Measurements from ENCODE around the gene USP36.
"Not testable (repeated sequence)": the region's sequence is repeated elsewhere in the genome, so short reads cannot be mapped to it uniquely, and the experiment has no call there.

Gene USP36

DNA sequence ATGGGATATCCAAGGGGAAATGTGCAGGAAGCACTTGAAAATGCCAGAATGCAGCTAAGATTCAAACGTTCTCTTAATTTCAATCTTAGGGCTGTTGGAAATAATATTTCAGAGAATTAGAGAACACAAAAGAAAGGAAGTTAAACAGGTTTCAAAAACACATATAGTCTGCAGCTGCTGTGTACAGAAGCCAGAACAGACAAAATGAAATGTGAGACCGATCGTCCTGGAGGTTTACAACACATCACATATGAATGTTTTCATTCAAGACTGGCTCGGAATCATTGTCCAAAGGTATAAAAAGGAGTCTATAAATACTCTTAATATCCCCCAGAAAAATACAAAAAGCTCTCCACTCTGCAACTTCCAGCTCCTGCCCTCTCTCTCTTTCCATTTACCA lies 72.8 kb downstream of the USP36 start:
- DNase-seq (ENCODE audit: low spot score) = no peak

- DNase-seq (ENCODE audit: low spot score) = no peak
Observed at GRCh38 chr17:78766743-78767294, 73.8 kb downstream of the USP36 start.

GRCh38 chr17:78766225-78766624 lies 74.4 kb downstream of the USP36 start:
- no peak for DNase-seq (ENCODE audit: low spot score)

DNA sequence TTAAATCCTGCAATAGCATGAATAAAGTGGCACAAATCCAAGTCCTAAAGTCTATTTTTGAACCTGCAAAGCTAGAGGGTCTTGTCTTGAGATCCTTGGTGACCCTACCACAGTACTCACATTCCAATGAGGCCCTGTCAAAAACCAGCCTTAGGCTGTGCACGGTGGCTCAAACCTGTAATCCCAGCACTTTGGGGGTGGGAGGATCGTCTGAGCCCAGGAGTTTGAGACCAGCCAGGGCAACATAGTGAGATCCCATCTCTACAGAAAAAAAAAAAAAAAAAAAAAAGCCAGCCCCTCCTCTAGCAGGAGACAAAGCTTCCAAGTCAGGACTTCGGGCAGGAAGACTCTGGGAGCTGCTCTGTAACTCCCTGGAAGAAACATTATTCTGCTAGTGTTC lies 74.8 kb downstream of the USP36 start:
- DNase-seq (ENCODE audit: low spot score) = no peak

- no peak for DNase-seq (ENCODE audit: low spot score)
Observed at GRCh38 chr17:78764871-78765270, 75.7 kb downstream of the USP36 start.

DNA sequence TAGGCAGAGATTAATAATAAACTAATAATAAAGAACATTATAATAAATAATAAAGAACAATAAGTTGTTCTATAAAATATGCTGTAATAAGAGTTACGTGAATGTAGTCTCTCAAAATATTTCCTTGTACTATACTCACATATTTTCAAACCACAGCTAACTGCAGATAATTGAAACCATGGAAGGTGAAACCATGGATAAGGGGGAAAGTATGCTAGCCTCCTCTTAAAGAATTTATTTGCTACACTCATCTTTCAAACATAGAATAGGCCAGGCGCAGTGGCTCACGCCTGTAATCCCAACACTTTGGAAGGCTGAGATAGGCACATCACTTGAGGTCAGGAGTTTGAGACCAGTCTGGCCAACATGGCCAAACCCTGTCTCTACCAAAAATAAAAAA lies 77.1 kb downstream of the USP36 start:
- no peak for DNase-seq (ENCODE audit: low spot score)

DNA sequence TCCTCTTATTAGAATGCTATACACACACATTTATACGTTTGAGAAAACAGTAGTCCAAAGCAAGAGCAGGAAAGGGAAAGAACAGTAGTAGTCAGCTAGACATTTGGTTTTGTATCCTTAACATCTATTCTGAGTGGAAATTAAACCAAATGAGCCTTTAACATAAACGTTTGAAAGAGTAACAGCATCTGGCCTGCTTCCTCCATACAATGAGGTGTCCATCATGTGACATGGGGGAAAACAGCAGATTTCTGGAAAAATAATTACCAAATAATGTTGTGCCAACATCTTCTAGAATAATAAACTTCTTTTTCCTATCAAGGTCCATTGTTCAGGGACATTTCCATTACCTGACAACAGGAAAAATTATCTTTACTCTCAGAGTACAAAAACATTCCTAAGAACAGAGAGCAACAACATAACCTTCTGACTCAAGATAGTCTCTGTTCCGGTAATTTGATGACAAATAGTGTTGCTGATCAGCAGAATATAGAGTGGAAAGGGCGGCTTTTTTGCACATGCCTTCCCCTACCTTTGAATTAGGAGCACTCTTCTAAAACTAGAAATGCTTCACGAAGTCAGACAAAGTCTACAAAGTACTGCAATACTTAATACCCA lies 78.7 kb downstream of the USP36 start:
- no peak for DNase-seq (ENCODE audit: low spot score)

- no peak for DNase-seq (ENCODE audit: low spot score)
Observed at GRCh38 chr17:78759969-78760352, 80.7 kb downstream of the USP36 start.

- no peak for DNase-seq (ENCODE audit: low spot score)
Observed at GRCh38 chr17:78759203-78759968, 81.2 kb downstream of the USP36 start.

DNA sequence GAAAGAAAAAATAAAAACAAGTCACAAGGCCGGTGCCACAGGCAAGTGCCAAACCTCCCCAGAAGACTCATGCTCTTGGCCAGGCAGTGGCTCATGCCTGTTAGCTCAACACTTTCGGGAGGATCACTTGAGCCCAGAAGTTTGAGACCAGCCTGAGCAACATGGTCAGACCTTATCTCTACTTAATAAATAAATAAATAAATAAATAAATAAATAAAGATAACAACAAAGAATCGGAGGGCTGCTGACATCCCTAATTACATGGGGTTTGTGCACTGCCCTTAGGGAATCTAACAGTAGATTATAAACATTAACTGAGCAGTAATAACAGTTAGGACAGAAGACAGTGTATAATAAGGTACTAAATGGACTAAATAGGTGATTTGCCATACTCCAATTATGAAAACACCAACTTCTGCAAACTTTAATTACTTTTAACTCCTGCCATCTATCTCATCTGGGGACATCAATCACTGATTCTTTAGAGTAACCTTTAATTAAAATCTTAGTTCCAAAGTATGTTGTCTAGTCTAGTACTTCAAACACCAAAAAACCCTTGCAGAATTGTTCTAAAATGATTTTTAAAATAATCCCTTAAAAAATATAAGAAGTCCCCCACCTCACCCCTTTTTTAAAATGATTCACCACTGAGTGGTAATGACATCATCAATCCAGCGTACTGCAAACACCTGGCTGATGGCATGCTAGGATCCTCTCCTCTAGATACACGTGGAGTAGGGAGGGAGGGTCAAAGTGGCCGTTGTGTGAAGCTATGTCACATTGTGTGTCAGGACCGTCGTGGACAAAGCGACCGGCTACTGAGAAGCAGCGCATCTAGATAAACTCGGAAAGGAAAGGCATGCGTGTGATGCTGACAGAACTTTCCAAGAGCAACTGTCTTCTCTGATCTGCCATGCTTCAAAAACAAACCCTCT lies 87.0 kb downstream of the USP36 start:
- DNase-seq (ENCODE audit: low spot score) = no peak

- no peak for DNase-seq (ENCODE audit: low spot score)
Observed at GRCh38 chr17:78751447-78752161, 89.0 kb downstream of the USP36 start.

- DNase-seq (ENCODE audit: low spot score) = not testable (repeated sequence)
Observed at GRCh38 chr17:78751000-78751399, 89.6 kb downstream of the USP36 start.

DNA sequence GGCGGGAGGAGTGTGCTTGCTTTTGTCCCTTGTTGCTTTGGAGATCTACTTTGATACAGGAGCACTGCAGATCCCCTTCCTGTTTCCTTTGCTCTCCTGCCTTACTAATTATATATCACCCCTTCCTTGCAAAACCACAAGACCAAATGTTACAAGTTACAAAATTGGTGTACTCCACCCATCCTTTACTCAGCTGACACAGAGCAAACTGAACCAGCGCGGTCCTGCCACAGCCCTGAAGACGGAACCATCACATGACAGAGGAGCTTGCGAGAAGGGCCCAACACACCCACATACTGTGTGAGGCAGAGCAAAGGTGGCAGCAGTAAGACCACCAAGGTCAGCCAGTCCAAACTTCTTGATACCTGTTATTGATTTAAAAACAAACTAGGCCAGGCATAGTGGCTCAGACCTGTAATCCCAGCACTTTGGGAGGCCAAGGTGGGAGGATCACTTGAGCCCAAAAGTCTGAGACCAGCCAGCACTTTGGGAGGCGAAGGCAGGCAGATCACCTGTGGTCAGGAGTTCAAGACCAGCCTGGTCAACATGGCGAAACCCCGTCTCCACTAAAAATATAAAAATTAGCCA lies 91.8 kb downstream of the USP36 start:
- peak; percentile 25 for DNase-seq (ENCODE audit: low spot score)

DNA sequence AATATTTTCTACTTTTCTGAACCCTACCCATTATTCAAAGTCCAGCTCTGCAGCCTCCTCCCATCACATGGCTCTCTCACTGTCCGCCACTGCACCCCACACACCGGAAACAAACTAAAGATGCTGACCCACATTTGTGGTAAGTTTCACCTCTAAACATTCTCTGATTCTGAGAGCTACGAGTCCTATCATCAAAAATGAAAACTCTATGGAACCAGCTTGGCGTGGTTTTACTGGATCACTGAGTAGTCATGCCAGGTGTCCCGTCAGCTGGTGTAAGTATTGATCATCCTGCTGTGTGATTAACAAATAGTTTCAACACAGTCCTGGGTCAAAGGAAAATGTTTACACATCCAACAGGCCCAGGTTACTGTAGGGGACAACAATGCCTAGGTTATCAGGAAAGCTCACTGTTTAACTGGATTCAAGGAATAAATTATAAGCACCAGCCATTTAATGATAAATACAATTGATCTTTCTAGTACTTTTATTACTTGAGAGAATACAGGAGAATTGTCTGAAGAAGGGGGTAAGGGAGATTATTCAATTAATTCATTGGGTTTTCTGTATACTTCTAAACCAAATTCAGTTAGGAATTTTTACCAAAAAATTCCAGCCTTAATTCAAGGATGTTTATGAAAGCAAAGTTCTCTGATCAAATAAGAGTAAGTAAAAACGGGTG lies 92.4 kb downstream of the USP36 start:
- DNase-seq (ENCODE audit: low spot score) = no peak

- no peak for DNase-seq (ENCODE audit: low spot score)
Observed at GRCh38 chr17:78747488-78747887, 93.1 kb downstream of the USP36 start.

GRCh38 chr17:78746949-78747269 lies 93.7 kb downstream of the USP36 start:
- DNase-seq (ENCODE audit: low spot score) = no peak

GRCh38 chr17:78746263-78746948 lies 94.2 kb downstream of the USP36 start:
- DNase-seq (ENCODE audit: low spot score) = no peak

All from COLO829 (cell line).